Activated CD4-positive, alpha-beta T cell treated with anti-CD3 and anti-CD28 coated beads, Interleukin-2, amount 10 ng/mL, durations not matched to agents 24 days and 14 days (primary cell): ENCODE data around the gene KITLG. TPM values are rescaled to one million over a fixed set of nuclear protein-coding genes. Genes with fewer than 3 reads are reported as not detected.

Experiments used
- DNase-seq: peaks from one replicate; pipeline ENCODE4 v3.0.0; 2022
- H3K27ac Mint-ChIP-seq: one replicate; pipeline ENCODE4 v1.8.0; 2022; ENCODE audit warnings: mild to moderate bottlenecking, mixed read lengths
- H3K27me3 Mint-ChIP-seq: one replicate; pipeline ENCODE4 v1.8.0; 2022; ENCODE audit warnings: mixed read lengths
- H3K36me3 Mint-ChIP-seq: one replicate; pipeline ENCODE4 v1.8.0; 2022; ENCODE audit warnings: low read depth, mild to moderate bottlenecking, mixed read lengths
- H3K4me1 Mint-ChIP-seq: one replicate; pipeline ENCODE4 v1.8.0; 2021; ENCODE audit warnings: mixed read lengths
- H3K4me3 Mint-ChIP-seq: one replicate; pipeline ENCODE4 v1.8.0; 2022; ENCODE audit warnings: mild to moderate bottlenecking, moderate library complexity, mixed read lengths
- H3K9me3 Mint-ChIP-seq: one replicate; pipeline ENCODE4 v1.8.0; 2021; ENCODE audit warnings: mixed read lengths
- intact Hi-C: fragments of 100-400 bp; cut with micrococcal nuclease; formaldehyde crosslinking; loops from one replicate; pipeline ENCODE4 v1.15.1; 2023
- total RNA-seq: library from RNA; stranded (reverse); gene quantifications from 2 replicates; pipeline ENCODE4 v1.2.3, GENCODE V29; 2022

KITLG gene
- total RNA-seq, 1 donor from 2014 or later: 0.30 TPM

GRCh38 chr12:88544991-88545980, 35.0 kb downstream of the KITLG start:
- DNase-seq: no peak
- no peaks in the 10 kb centered on the region for H3K4me1 Mint-ChIP-seq
- H3K27me3 Mint-ChIP-seq: peaks cover 3% of the 10 kb centered on the region
- no peak overlapping the region for H3K4me3 Mint-ChIP-seq
- no peaks in the 10 kb centered on the region for H3K9me3 Mint-ChIP-seq
- no peaks in the 10 kb centered on the region for H3K36me3 Mint-ChIP-seq
- no peak overlapping the region for H3K27ac Mint-ChIP-seq
- intact Hi-C loops: no loop called here

GRCh38 chr12:88539893-88540292, 40.4 kb downstream of the KITLG start:
- Mint-ChIP-seq H3K27ac (no peak overlapping the region), H3K36me3 (no peaks in the 10 kb centered on the region), H3K4me3 (no peak overlapping the region), H3K9me3 (peaks cover 3% of the 10 kb centered on the region), H3K4me1 (no peaks in the 10 kb centered on the region), H3K27me3 (no peaks in the 10 kb centered on the region)
- intact Hi-C loops: no loop called here
- no peak for DNase-seq

GRCh38 chr12:88538697-88539096, 41.6 kb downstream of the KITLG start:
- no peaks in the 10 kb centered on the region for H3K4me1 Mint-ChIP-seq
- intact Hi-C loops: no loop called here
- DNase-seq: no peak
- no peaks in the 10 kb centered on the region for H3K27me3 Mint-ChIP-seq
- peaks cover 3% of the 10 kb centered on the region for H3K9me3 Mint-ChIP-seq
- no peaks in the 10 kb centered on the region for H3K36me3 Mint-ChIP-seq
- no peak overlapping the region for H3K4me3 Mint-ChIP-seq
- no peak overlapping the region for H3K27ac Mint-ChIP-seq

- intact Hi-C loops: no loop called here
- Mint-ChIP-seq H3K4me1 (no peaks in the 10 kb centered on the region), H3K36me3 (no peaks in the 10 kb centered on the region)
These were observed 42.0 kb downstream of the KITLG start for GRCh38 chr12:88538250-88538649.

GRCh38 chr12:88530868-88531267, 49.4 kb downstream of the KITLG start:
- DNase-seq: no peak
- Mint-ChIP-seq H3K36me3 (no peaks in the 10 kb centered on the region), H3K27me3 (no peaks in the 10 kb centered on the region), H3K9me3 (no peaks in the 10 kb centered on the region), H3K27ac (no peak overlapping the region), H3K4me1 (no peaks in the 10 kb centered on the region), H3K4me3 (no peak overlapping the region)
- intact Hi-C loops: no loop called here

More at GRCh38 chr12:88538250-88538649, 42.0 kb downstream of the KITLG start:
- DNase-seq: no peak
- Mint-ChIP-seq H3K4me3 (no peak overlapping the region), H3K27me3 (no peaks in the 10 kb centered on the region), H3K27ac (no peak overlapping the region), H3K9me3 (peaks cover 3% of the 10 kb centered on the region)

GRCh38 chr12:88529531-88530488, 50.5 kb downstream of the KITLG start:
- no peaks in the 10 kb centered on the region for H3K9me3 Mint-ChIP-seq
- H3K36me3 Mint-ChIP-seq: no peaks in the 10 kb centered on the region
- DNase-seq: no peak
- no peaks in the 10 kb centered on the region for H3K27me3 Mint-ChIP-seq
- intact Hi-C loops: no loop called here
- H3K4me3 Mint-ChIP-seq: no peak overlapping the region
- no peak overlapping the region for H3K27ac Mint-ChIP-seq
- H3K4me1 Mint-ChIP-seq: no peaks in the 10 kb centered on the region

GRCh38 chr12:88522961-88523360, 57.3 kb downstream of the KITLG start:
- H3K27ac Mint-ChIP-seq: no peak overlapping the region
- intact Hi-C loops: no loop called here
- no peaks in the 10 kb centered on the region for H3K36me3 Mint-ChIP-seq
- H3K9me3 Mint-ChIP-seq: no peaks in the 10 kb centered on the region
- no peak overlapping the region for H3K4me3 Mint-ChIP-seq
- no peaks in the 10 kb centered on the region for H3K4me1 Mint-ChIP-seq
- no peaks in the 10 kb centered on the region for H3K27me3 Mint-ChIP-seq
- DNase-seq: no peak

GRCh38 chr12:88520436-88520820, 59.8 kb downstream of the KITLG start:
- H3K9me3 Mint-ChIP-seq: no peaks in the 10 kb centered on the region
- no peaks in the 10 kb centered on the region for H3K4me1 Mint-ChIP-seq
- no peak for DNase-seq
- no peaks in the 10 kb centered on the region for H3K27me3 Mint-ChIP-seq
- H3K27ac Mint-ChIP-seq: no peak overlapping the region
- no peak overlapping the region for H3K4me3 Mint-ChIP-seq
- H3K36me3 Mint-ChIP-seq: no peaks in the 10 kb centered on the region
- intact Hi-C loops: no loop called here

- DNase-seq: no peak
- H3K36me3 Mint-ChIP-seq: no peaks in the 10 kb centered on the region
- H3K4me1 Mint-ChIP-seq: no peaks in the 10 kb centered on the region
- intact Hi-C loops: no loop called here
- H3K9me3 Mint-ChIP-seq: no peaks in the 10 kb centered on the region
- no peaks in the 10 kb centered on the region for H3K27me3 Mint-ChIP-seq
- H3K27ac Mint-ChIP-seq: no peak overlapping the region
- no peak overlapping the region for H3K4me3 Mint-ChIP-seq
These were observed 60.4 kb downstream of the KITLG start for GRCh38 chr12:88519802-88520435.

GRCh38 chr12:88518863-88519403, 61.3 kb downstream of the KITLG start:
- Mint-ChIP-seq H3K9me3 (no peaks in the 10 kb centered on the region), H3K27ac (no peak overlapping the region), H3K4me3 (no peak overlapping the region), H3K27me3 (no peaks in the 10 kb centered on the region), H3K36me3 (no peaks in the 10 kb centered on the region), H3K4me1 (no peaks in the 10 kb centered on the region)
- no peak for DNase-seq
- intact Hi-C loops: no loop called here

- intact Hi-C loops: no loop called here
- DNase-seq: no peak
- Mint-ChIP-seq H3K27me3 (no peaks in the 10 kb centered on the region), H3K27ac (no peak overlapping the region), H3K9me3 (no peaks in the 10 kb centered on the region), H3K4me3 (no peak overlapping the region), H3K36me3 (no peaks in the 10 kb centered on the region), H3K4me1 (no peaks in the 10 kb centered on the region)
These were observed 63.5 kb downstream of the KITLG start for GRCh38 chr12:88516811-88517210.

GRCh38 chr12:88510843-88511242, 69.4 kb downstream of the KITLG start:
- Mint-ChIP-seq H3K27ac (no peak overlapping the region), H3K9me3 (no peaks in the 10 kb centered on the region), H3K4me3 (no peak overlapping the region), H3K36me3 (no peaks in the 10 kb centered on the region), H3K27me3 (no peaks in the 10 kb centered on the region), H3K4me1 (no peaks in the 10 kb centered on the region)
- intact Hi-C loops: no loop called here
- DNase-seq: no peak

- H3K4me1 Mint-ChIP-seq: no peaks in the 10 kb centered on the region
- no peak overlapping the region for H3K27ac Mint-ChIP-seq
- H3K4me3 Mint-ChIP-seq: no peak overlapping the region
- no peaks in the 10 kb centered on the region for H3K9me3 Mint-ChIP-seq
- no peak for DNase-seq
- H3K36me3 Mint-ChIP-seq: no peaks in the 10 kb centered on the region
- H3K27me3 Mint-ChIP-seq: no peaks in the 10 kb centered on the region
- intact Hi-C loops: no loop called here
These were observed 70.4 kb downstream of the KITLG start for GRCh38 chr12:88509851-88510250.
